Stimulated activated CD4-positive, alpha-beta T cell treated with anti-CD3 and anti-CD28 coated beads, Interleukin-1b, Interleukin-23, amount 100 ng/mL, for 1 hour (primary cell): Measurements from ENCODE around the gene SLC37A1.
A peak's percentile ranks its signal among the peaks of the same experiment; 100 is the strongest.

Source experiments
- DNase-seq, 2 donors: peaks; one replicate each; pipeline ENCODE4 v3.0.0-alpha.2; 2020; ENCODE audit warnings: low read depth in 2 of 2

The SLC37A1 gene

DNA sequence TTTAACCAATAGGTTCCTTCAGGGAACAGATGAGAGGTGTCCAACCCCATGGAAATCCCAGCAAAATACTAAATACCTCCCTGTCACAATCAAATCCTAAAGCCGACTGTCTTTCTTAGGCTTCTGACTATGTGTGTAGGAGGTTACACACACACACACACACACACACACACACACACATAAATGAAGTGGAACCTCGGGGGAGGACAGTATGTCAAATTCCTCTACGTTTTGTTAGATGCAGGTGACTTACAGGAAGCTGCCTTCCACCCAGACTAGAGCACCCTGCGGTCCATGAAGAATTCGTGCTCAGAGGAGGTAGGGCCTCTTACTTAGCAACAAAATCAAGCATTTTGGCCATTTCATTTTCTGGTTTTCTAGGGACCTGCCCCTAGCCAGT lies 34.1 kb upstream of the SLC37A1 start:
- no peak for DNase-seq

- no peak for DNase-seq
Observed at GRCh38 chr21:42480736-42481135, 32.9 kb upstream of the SLC37A1 start.

DNA sequence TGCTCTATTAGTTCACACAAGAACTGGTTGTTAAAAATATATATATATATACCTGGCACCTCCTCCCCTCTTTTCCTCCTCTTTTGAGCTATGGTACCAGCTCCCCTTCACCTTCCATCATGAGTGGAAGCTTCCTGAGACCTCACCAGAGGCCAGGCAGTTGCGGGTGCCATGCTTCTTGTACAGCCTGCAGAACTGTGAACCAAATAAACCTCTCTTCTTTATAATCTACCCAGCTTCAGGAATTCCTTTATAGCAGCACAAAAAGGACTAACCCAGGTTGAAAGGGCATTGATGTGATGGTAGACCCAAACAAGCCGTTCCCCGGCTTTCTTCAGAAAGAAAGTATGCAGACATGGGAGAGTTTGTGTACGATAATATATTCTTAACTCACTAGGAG lies 32.5 kb upstream of the SLC37A1 start:
- DNase-seq, result no peak

DNA sequence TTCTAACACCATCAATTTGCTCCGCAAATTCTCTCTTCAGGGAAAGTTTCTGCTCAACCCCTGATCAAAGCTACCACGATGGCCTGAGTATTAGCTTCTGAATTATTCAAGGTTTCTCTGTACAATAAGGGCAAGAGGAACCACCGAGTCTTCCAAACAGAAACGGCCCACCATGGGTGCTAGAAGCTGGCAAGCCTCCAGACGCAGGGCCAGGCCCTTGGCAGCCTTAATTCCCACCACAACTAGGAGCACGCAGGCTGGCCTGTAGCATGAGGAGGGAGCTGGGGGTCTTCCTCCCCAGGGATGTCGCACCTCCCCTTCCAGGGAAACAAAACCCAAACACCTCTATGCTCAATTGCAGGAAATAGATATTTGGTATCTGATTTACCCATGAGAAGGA lies 28.7 kb upstream of the SLC37A1 start:
- no peak for DNase-seq

DNA sequence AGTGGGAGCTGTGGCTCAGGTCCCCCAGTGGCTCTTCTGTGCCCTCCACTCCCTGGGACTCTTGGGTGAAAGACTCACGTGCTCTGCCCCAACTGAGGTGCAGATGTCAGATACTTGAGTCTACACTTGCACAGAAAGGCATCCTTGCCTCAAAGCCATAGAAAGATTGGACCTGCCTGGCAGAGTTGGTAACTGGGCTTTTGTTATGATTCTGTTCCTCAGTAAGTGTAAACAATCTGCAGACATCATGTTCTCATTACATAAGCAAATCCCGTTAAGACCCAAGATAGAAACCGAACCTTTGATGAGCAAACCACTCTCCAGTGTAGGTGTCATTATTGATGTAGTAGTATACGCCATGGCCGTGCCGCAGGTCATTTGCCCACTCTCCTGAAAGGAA lies 27.6 kb upstream of the SLC37A1 start:
- DNase-seq, result no peak

DNA sequence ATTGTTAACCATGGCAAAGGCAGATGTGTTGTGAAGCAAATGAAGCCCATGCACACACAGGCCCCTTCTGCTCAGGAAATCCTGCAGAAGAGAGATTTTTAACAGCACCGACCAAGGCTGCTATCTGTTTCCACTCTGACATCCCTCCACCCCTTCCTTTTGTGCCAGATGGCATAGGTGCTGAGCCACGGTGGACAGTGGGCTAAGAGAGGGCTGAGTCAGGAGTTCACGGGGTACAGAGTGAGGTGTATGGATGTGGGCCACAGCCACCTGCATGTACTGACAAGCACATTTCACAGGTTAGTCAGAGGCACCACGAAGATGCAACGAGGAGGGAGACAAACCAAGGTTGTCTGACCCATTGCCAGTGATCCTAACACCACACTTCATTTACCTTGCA lies 27.1 kb upstream of the SLC37A1 start:
- DNase-seq, result no peak

DNA sequence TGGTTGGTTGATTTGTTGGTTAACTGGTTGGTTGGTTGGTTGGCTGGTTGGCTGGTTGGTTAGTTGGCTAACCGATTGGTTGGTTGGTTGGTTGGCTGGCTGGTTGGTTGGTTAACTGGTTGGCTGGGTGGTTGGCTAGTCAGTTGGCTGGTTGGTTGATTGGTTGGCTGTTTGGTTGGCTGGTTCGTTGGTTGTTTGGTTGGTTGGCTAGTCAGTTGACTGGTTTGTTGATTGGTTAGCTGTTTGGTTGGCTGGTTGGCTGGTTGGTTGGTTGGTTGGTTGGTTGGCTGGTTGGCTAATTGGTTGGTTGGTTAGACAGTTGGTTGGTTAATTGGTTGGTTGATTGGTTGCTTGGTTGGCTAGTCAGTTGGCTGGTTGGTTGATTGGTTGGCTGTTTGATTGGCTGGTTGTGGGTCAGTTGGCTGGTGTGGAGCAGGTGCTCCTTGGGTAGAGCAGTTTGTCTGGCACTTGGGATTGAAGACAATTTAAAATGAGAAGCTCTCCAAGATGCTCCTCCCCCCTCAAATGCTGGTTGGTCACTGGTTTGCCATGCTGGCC lies 24.6 kb upstream of the SLC37A1 start:
- no peak for DNase-seq

DNA sequence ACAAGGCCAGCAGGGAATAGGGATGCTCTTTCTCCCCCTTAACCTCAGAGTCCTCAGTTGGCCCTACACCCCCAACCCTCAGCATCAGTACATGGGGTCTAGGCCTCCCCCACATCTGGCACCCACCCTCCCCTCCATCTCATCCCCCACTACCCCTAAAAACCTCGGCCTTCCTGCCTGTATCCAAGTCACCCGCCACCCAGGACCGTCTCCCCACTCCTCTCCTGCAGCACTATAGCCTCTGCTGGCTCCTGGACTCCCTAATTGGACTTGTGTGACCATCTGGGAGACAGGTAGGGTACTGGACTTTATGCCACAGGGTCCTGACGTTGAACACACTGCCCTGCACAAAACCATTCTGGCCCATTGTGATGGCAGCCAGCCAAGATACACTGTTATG lies 23.7 kb upstream of the SLC37A1 start:
- no peak for DNase-seq

DNA sequence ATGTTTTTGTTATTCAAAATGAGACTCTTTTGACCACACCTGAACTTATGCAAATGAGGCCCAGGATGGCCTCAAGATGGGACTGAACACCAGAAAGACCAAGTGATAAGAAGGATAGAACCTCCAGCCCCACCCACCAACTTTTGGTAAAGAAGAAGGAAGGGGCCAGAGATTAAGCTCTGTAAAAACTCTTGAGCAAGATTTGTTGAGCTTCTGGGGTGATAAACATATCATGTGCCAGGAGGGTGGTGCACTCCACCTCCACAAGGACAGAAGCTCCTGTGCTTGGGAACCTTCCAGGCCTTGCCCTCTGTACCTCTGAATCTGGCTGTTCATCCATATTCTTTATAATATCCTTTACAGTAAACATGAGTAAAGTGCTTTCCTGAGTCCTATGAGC lies 22.9 kb upstream of the SLC37A1 start:
- DNase-seq, result no peak

- no peak for DNase-seq
Observed at GRCh38 chr21:42491328-42491727, 22.3 kb upstream of the SLC37A1 start.

GRCh38 chr21:42492201-42492600 lies 21.5 kb upstream of the SLC37A1 start:
- DNase-seq, result no peak

- DNase-seq, result no peak
Observed at GRCh38 chr21:42493109-42494060, 20.3 kb upstream of the SLC37A1 start.

DNA sequence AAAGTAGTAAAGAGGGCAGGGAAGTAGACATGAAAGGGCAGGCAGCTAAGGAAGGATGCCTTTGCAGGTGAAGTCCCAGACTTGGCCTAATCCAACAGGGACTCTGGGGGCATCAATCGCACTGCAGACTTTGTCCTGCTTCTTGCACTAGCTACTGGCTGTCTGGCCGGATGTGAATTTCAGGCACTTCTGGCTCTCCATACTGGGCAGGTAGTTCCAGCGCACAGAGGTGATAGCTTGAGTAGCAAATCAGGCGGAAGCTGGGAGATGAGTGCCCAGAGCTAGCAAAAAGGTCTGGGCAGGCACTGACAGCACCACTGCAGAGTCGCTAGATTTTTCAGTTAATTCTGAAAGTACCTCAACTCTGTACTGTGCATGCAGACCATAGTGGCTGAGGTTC lies 18.6 kb upstream of the SLC37A1 start:
- no peak for DNase-seq

- no peak for DNase-seq
Observed at GRCh38 chr21:42495765-42496119, 17.9 kb upstream of the SLC37A1 start.

DNA sequence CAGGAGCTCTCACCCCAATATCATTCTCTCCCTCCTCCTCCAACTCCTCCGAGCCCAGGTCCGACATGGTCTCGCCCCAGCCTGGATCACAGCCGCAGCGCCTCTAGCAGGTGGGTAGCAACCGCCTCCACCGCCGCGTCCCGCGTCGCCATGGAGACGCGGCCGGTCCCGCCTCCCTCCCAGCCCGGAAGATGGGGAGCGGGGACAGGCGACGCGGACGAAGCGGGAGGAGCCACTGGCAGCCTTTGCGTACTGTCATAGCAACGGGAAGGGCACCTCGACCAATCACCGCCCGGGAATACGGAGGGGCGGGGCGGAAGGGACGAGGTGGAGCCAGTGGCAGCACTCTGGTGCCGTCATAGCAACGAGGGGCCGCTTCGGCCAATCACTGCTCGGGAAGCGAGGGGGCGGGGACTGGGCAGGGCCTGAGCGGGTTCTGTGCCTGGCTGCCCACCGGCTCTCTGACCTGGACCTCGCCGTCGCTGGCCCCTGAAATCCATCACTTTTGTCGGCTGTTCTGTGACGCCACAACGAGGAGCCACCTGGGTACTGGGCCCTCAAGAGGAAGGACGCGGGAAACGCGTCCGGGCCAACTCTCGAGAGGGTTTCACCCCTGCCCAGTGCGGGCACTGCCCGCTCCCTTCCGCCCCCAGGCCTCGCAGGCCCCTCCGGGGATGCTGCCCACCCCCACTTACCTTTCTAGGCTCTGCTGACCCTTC lies 17.4 kb upstream of the SLC37A1 start, which contains the start of gene RSPH1:
Gene RSPH1 (minus strand): TSS at position 105 of the 719 bp plus-strand sequence. CDS start 38 bp downstream, at position 67.
- peak; percentile 97 to 98 for DNase-seq

DNA sequence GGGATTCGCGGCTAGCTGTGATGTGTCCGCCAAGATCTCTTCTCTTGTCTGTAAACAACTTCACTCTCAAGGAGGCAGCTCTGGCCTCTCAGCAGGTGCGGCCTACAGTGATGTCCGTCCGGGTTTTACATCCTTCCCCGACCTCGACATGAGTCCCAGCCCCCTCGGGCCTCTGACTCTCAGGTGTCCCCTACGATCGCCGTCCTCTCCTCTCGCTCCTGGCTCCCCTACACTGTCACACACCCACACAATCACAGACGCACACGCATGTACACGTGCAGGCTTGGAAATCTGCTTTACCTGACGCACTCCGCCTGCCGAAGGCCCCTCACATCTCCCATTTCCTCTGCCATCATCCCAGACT lies 16.8 kb upstream of the SLC37A1 start:
- no peak for DNase-seq

- DNase-seq, result no peak
Observed at GRCh38 chr21:42498012-42498411, 15.6 kb upstream of the SLC37A1 start.

- DNase-seq, result no peak
Observed at GRCh38 chr21:42499444-42500112, 14.1 kb upstream of the SLC37A1 start.

DNA sequence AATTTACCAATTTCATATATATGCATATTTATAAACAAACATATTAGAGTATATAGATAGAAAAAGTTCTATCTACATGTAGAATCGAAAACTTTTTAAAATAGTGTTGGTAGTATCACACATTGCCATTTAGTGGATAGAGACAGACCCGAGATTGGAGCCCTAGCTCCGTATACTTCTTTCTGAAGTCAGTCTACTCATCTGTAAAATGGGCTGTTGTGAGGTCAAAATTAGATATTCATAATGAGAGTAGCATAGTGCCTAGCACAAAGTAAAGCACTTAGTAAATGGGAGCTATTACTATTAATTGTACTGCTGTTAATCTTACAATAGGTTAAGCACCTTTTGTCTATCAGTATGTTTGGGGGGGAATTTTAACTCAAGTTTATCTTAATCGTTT lies 13.4 kb upstream of the SLC37A1 start:
- no peak for DNase-seq

DNA sequence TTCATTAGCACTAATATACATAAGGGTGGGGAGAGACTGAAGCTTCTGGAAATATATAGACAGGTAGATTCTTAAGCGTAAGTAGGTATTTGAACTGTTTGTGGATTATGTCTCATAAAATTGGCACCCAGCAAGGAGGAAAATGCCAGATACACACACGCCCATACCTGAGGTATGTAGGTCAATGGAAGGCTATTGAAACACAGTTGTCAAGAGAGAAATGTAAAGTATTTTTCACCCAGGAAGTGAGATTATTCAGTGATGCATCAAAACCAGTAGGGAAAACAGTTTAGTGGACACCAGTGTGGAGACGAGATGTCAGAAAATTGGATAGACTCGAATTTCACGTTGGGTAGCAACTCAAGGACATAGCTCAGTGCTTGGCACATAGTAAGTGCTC lies 12.9 kb upstream of the SLC37A1 start:
- DNase-seq, result no peak

DNA sequence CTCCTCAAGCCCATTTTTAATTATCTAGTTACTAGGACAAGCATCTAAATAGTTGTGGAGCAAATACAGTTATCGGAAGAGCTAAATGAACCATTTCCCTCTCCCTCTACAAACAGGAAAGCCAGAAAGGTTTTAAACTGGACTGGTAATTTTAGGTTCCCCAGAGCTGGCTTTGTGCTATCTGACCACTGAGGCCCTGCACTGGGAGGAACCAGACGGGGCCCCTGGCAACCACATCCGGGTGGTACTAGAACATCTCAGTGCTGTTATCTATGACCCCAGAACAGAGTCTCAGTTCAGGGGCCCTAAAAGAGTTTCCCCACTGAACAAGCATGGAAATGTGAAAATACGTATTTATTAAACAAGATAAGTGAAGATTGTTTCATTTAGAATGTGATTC lies 9.9 kb upstream of the SLC37A1 start:
- no peak for DNase-seq

DNA sequence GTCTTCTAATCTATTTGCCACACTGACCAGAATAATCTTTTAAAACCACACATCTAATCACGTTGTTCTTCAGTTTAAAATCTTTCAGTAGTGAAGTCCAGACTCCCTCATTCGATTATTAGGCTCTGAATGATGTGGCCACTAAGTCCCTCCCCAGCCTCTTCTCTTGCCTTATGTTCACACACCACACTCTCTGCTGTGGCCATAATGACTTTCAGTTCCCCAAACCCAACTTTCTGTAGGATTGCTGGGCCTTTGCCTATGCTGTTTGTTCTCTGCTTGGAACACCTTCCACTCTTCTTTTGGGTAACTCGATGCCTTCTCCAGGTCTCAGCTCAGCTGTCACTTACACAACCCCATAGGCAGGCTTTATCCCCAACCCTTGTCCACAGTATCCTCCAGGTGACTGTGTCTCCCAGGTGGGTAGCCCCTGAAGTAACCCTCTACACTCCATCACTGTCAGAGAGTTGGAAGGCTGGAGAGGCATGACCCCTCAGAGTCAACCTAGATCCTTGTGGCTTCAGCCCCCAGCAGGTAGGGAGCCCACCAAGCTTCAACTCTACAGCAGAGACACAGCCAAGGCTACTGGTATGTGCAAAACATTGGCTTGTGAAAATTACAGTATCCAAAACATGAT lies 8.4 kb upstream of the SLC37A1 start:
- no peak for DNase-seq
